ENCODE results near the gene EPHB1.

GRCh38 chr3:135229018-135229495 lies 434.0 kb downstream of the EPHB1 start:
- TF ChIP-seq CTCF (IDR thresholded peaks at IDR 0.05; ENCODE audit: insufficient read depth, low read length), result no peak
- TF ChIP-seq POLR2AphosphoS5 (IDR thresholded peaks at IDR 0.05; ENCODE audit: low read depth), result no peak
